Left hindlimb (tissue), 1 donor: ENCODE measurements around the gene KCNA4.
"Not testable (repeated sequence)": the region's sequence is repeated elsewhere in the genome, so short reads cannot be mapped to it uniquely, and the experiment has no call there.

Experiments
- DNase-seq: peaks from one replicate; pipeline ENCODE4 v3.0.0-alpha.2; 2018

The KCNA4 gene

GRCh38 chr11:30016588-30017363, at the start of gene KCNA4:
Gene KCNA4 (minus strand): TSS chr11:30017030. CDS start chr11:30012678, 4,352 bp downstream.
- peak; percentile 68 for DNase-seq

- DNase-seq = no peak
Measured at GRCh38 chr11:30062103-30062502, 45.3 kb upstream of the KCNA4 start.

- DNase-seq = no peak
Measured at GRCh38 chr11:30059172-30059815, 42.5 kb upstream of the KCNA4 start.

GRCh38 chr11:30049214-30049613, 32.4 kb upstream of the KCNA4 start:
- no peak for DNase-seq

- no peak for DNase-seq
Measured at GRCh38 chr11:30046578-30046945, 29.7 kb upstream of the KCNA4 start.

GRCh38 chr11:30045921-30046577, 29.2 kb upstream of the KCNA4 start:
- DNase-seq = no peak

- no peak for DNase-seq
Measured at GRCh38 chr11:30045144-30045543, 28.3 kb upstream of the KCNA4 start.

- DNase-seq = no peak
Measured at GRCh38 chr11:30041171-30041570, 24.3 kb upstream of the KCNA4 start.

- DNase-seq = not testable (repeated sequence)
Measured at GRCh38 chr11:30034746-30035145, 17.9 kb upstream of the KCNA4 start.

- not testable (repeated sequence) for DNase-seq
Measured at GRCh38 chr11:30034166-30034565, 17.3 kb upstream of the KCNA4 start.

GRCh38 chr11:30025396-30026139, 8.7 kb upstream of the KCNA4 start:
- DNase-seq = no peak

- no peak for DNase-seq
Measured at GRCh38 chr11:30023074-30023473, 6.2 kb upstream of the KCNA4 start.

- DNase-seq = no peak
Measured at GRCh38 chr11:30019481-30019880, 2.7 kb upstream of the KCNA4 start.

GRCh38 chr11:30018495-30018894, 1.7 kb upstream of the KCNA4 start:
- no peak for DNase-seq

- DNase-seq = no peak
Measured at GRCh38 chr11:30017445-30017895, 640 bp upstream of the KCNA4 start.

GRCh38 chr11:30015725-30016412, 961 bp downstream of the KCNA4 start:
- no peak for DNase-seq

- DNase-seq = no peak
Measured at GRCh38 chr11:30012346-30012745, 4.5 kb downstream of the KCNA4 start.

GRCh38 chr11:30009060-30009459, 7.8 kb downstream of the KCNA4 start:
- DNase-seq = no peak

GRCh38 chr11:30006876-30007275, 10.0 kb downstream of the KCNA4 start:
- no peak for DNase-seq

GRCh38 chr11:30002157-30002785, 14.6 kb downstream of the KCNA4 start:
- DNase-seq = no peak

- DNase-seq = no peak
Measured at GRCh38 chr11:30000986-30001750, 15.7 kb downstream of the KCNA4 start.
